NB4 (cell line): ENCODE measurements around the gene UNC5CL.

Experiments
- DNase-seq: peaks from one replicate; pipeline ENCODE4 v3.0.0; 2010; ENCODE audit warnings: low read depth
- H3K4me3 ChIP-seq: one replicate; pipeline ENCODE4 v1.5.1; 2011; ENCODE audit warnings: mild to moderate bottlenecking, low read depth, low read length, moderate library complexity
- MYC ChIP-seq: IDR thresholded peaks from 2 replicates; pipeline ENCODE4 v1.6.1; 2011; ENCODE audit warnings: low read depth, low read length
- POLR2A ChIP-seq: IDR thresholded peaks from 2 replicates; pipeline ENCODE4 v1.6.1; 2011; ENCODE audit warnings: mild to moderate bottlenecking; ENCODE audit not compliant: insufficient read length; ENCODE audit errors: extremely low read depth
- TF ChIP-seq, protein P1 (sequence below): IDR thresholded peaks from one replicate; pipeline ENCODE4 v1.5.1; 2012; ENCODE audit warnings: low read depth, low read length
- TF ChIP-seq, protein P2 (sequence below): IDR thresholded peaks from 2 replicates; pipeline ENCODE4 v1.6.1; 2011; ENCODE audit warnings: low read depth, low read length

Gene UNC5CL

DNA sequence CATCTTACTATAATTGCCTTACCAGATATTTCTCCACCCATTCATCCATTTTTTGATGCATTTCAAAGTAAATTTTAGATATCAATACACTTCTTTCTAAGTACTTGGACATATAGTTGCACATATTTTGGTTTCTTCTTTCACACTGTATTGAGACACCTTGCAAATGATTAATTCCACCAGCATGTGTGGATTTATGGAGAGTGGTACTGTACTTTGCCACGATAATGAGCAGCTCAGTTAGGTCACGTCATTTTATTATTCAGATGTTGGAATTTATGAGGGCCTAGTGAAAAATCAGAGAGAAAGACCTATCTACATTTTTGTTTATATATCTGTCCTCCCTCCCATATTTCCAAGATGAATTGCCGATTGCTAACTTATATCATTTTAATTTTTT lies 39.1 kb upstream of the UNC5CL start:
- DNase-seq, result no peak
- TF ChIP-seq, protein P1, sequence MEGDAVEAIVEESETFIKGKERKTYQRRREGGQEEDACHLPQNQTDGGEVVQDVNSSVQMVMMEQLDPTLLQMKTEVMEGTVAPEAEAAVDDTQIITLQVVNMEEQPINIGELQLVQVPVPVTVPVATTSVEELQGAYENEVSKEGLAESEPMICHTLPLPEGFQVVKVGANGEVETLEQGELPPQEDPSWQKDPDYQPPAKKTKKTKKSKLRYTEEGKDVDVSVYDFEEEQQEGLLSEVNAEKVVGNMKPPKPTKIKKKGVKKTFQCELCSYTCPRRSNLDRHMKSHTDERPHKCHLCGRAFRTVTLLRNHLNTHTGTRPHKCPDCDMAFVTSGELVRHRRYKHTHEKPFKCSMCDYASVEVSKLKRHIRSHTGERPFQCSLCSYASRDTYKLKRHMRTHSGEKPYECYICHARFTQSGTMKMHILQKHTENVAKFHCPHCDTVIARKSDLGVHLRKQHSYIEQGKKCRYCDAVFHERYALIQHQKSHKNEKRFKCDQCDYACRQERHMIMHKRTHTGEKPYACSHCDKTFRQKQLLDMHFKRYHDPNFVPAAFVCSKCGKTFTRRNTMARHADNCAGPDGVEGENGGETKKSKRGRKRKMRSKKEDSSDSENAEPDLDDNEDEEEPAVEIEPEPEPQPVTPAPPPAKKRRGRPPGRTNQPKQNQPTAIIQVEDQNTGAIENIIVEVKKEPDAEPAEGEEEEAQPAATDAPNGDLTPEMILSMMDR, result no peak
- TF ChIP-seq POLR2A (no peak), MYC (no peak)
- TF ChIP-seq, protein P2, sequence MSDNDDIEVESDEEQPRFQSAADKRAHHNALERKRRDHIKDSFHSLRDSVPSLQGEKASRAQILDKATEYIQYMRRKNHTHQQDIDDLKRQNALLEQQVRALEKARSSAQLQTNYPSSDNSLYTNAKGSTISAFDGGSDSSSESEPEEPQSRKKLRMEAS, result no peak
- no peak overlapping the region for H3K4me3 ChIP-seq

DNA sequence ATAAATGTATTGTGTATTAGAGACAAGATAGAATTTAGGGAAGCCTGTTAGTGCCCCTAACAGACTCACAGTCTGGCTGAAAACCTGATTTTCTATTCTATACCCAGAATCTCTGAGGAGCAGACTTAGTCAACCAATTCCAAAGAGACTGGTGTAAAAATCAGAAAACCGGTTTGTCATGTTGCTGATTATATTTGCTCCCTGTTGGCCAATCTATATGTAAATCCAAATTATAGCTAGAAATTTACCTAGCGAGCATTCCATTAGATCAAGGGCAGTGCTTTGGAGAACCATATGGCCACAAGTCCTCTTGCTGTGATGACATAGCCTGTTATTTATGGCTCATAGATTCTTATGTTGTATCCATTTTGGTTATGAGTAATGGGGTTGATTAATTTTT lies 38.5 kb upstream of the UNC5CL start:
- TF ChIP-seq MYC, result no peak
- TF ChIP-seq, protein P1, result no peak
- TF ChIP-seq, protein P2, result no peak
- TF ChIP-seq POLR2A, result no peak
- H3K4me3 ChIP-seq, result no peak overlapping the region
- no peak for DNase-seq

DNA sequence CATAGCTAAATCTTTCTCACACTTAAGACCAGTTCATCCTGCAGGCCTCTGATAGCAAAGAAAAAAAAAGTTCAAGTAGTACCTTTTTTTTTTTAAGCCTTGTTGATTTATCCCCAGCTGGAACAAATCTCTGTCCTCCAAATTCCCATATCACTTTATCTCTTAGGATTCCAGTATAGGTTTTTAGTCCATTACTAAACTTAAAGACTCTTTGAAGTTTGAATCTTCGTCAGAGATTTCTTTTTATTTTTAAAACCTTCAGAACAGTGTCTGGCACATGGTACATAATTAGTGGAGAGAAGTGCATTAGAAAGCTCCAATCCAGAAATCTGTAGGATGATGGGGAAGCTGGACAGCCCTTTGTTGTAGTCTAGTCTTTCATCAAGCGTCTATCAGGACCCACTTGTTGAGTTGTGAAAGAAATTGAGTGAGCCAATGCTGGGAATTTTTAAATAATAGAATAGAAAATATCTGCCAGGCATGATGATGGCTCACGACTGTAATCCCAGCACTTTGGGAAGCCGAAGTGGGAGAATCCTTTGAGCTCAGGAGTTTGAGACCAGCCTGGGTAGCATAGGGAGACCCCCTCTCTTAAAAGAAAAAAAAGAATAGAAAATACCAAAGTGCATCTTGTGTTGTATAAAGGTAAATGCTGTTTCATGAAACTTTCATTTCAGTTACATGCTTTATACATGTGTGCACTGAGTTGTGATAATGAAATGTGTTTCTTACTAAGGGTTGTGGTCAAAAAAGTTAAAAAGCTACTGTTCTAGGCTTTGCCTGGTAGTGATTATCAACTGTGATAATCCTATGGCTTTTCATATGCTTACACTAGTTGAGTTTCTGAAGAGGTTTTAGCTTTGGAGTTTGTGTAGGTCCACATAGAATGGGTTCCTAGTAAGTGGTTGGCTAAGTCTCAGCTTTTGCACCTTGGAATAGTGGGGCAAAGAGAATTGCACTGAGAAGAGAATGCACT lies 36.9 kb upstream of the UNC5CL start:
- H3K4me3 ChIP-seq, result peak overlapping the region; percentile 79
- no peak for TF ChIP-seq MYC
- TF ChIP-seq POLR2A, result no peak
- TF ChIP-seq, protein P1, result no peak
- TF ChIP-seq, protein P2, result no peak
- DNase-seq, result no peak

DNA sequence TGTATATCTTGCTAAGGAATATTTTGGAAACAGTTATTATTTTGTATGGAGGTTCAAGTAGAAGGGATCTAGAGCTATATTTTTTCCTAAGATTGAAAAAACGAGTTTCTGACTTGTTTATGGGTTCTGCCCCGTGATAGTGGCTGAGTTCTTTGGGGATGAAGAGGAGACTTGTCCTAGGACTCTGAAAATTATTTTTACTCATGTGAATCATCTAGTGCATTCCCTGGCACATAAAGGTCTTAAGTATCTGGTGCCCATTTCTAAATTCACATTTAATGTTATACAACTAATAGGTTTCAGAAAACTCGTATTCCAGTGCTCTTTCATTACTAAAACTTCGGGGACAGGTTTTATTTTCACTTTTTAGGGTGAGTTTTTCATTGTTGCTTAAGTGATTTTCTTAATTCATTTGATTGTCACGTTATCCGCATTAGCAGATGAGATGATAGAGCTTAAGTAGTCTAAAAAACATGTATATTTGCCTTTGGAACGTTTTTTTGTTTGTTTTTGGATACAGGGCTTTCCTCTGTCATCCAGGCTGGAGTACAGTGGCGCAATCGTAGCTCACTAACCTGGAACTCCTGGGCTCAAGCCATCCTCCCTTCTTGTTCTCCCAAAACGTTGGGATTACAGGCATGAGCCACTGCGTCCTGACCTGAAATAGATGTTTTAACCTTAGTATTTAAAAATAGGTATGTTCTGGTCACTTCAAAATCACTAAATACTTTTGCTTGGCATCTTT lies 35.8 kb upstream of the UNC5CL start:
- H3K4me3 ChIP-seq, result peak overlapping the region; percentile 79

DNA sequence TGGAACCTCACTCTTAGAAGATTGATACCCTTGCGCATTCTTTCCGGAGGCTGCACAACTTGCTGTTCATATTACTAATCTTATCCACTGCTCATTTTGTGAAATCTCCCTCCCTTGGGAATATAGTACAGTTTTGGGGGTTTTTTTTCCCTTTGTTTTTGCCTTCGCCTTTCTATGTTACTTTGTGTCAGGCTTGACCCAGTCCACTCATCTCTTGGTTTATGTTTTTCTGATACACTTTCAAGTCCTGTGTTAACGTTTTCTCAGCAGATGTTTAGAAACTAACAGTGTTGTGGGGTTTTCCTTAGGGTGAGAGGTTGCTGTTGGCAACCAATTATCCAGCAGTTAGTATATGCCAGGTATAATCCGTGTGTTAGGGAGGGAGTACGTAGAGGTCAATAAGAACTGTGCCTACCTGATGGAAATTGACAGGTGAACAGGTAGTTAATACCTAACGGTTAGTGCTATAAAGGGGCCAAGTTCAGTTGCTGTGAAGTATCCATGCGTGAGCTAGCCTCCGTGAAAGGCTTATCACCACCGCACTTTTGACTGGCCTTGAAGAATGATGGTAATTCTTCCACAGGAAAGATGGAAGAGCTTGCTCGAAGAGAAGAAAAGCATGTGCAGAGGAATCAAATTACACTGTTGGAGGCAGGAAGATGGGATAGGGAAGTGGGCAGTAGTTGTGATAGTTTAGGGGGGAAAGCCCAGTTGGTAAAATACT lies 35.1 kb upstream of the UNC5CL start:
- peak; percentile 62 for TF ChIP-seq MYC
- TF ChIP-seq, protein P1, result no peak
- no peak for TF ChIP-seq POLR2A
- TF ChIP-seq, protein P2, result peak; percentile 53; the same call in 1 of the 2 replicates
- H3K4me3 ChIP-seq, result peak overlapping the region; percentile 79
- DNase-seq, result peak; percentile 52

More for the DNA sequence above, 35.8 kb upstream of the UNC5CL start:
- no peak for DNase-seq
- TF ChIP-seq, protein P2, result no peak
- TF ChIP-seq MYC (no peak), POLR2A (no peak)
- TF ChIP-seq, protein P1, result no peak
